ENCODE results near the gene TEDC1.
A peak's percentile ranks its signal among the peaks of the same experiment; 100 is the strongest.

TEDC1 gene, protein sequence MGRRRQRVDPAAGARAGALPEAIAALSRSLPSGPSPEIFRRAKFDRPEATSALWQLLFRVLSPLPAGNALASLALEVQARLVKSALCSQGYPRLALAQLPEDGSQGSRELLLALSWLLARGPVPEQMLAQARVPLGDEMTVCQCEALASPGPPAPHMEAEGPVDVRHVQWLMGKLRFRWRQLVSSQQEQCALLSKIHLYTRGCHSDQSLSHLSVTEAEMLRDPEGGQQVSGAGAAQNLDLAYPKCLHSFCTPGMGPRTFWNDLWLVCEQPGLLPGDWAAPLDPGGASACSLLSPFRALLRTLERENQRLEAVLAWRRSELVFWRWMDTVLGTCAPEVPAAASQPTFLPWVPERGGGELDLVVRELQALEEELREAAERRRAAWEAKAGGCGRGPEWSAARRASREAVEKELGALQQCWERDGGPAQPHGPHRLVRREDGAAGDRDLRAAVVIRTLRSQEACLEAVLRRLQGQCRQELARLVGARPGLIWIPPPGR

DNA sequence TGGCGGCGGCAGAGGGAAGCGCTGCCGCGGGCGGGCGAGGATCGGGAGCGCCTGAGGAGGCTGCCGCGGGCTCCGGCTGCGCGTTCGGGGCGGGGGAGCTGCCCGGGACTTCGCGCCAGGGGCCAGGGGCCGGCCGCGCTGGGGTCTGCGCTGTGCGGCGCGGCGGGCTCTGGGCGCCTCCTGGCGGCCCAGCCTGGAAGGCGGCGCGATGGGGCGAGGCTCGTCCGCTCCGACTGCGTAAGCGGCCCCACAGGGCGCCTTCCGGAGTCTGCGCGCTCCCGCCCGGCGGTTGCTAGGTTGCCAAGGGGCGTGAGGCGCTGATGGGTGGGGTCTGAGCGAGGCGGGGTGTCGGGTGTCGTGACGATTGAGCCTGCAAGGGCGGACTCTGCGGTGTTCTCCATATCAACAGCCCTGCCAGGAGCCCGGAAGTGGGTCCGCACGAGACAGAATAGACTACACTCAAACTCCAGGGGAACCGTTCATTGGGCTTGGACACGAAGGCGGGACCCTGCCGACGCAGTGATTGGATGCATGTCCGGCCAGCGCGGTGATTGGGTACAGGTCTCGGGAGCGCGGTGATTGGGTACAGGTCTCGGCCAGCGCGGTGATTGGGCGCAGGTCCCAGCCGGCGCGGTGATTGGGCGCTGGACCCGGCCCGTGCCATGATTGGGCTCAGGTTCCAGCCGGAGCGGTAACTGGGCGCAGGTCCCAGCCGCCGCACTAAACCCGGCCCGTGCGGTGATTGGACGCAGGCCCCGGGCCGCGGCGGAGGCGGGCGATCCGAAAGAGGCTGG is at the start of gene TEDC1:
Gene TEDC1 (plus strand): TSS at position 675 of the 794 bp plus-strand sequence. CDS start 130 bp downstream, outside the sequence.
- peak; percentile 100 for DNase-seq

DNA sequence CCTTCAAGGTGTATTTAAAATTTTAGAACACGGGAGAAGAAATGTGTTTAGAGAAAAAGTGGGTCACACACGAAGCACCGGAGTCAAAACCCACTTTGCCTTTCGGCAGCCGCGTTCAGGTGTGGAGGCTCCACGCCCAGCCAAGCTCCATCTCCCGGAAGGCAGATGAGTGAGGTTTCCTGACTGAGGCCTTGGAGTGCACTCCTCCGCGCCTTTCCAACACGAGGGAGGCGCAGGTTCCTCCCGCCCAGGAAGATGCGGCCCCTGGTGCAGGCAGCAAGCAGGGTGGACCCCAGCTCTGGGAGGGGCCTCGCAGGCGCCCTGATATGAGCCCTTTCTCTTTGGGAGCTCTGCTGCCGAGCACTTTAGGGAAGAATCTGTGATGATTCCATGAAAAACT is 48.9 kb upstream of the TEDC1 start:
- no peak for DNase-seq

DNA sequence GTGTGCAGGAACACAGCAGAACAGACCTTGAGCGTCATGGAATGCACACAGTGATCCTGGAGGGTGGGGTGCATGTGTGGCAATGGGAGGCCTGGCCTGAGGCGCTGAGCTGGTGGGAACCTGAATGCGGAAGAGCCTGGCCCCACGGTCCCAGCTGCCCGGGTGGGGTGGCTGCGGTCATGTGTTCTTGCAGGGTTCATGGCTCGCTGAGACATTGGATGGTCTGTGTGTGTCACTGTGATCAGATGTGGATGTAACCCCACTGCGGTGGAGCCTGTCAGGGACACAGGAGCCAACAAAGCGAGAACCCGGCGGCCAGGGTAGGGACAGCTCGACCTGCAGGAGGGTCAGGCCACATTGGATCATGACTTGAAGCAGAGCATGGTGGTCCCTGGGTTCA is 48.2 kb upstream of the TEDC1 start:
- no peak for DNase-seq

DNA sequence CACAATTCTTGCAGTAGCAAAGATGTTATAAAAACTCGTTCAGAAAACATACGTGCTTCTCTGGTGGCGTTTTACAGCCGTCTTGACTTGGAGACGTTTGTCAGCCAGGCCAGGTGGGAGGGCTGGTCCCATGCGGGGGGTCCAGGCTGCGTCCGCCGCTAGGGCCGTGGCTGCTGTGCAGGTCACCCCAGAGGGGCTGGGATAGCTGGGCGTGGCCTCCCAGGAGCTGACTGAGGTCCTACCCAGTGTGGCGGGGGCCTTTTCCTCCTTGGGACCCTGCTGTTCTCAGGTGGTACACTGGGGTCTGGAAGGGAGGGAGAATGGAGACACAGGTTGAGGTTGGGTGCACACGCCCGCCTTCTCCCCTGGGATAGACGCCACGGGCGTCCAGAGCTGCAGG is 46.2 kb upstream of the TEDC1 start:
- DNase-seq = no peak

DNA sequence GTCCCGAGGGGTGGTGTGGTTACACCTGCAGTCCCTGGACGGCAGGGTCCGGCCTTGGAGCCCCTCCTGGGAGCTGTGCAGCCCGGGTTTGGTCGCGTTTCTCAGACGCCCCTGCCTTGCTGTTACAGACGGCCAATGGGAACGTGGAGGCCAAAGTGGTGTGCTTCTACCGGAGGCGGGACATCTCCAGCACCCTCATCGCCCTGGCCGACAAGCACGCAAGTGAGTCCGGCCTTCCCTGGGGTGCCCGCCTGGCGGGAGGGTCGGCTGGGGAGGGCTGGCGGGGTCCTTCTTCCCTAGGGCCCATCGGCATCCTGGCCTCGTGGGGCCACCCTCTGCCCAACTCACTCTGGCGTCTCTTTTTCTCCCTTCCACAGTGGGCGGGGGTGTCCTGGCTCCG is 45.8 kb upstream of the TEDC1 start:
- no peak for DNase-seq

DNA sequence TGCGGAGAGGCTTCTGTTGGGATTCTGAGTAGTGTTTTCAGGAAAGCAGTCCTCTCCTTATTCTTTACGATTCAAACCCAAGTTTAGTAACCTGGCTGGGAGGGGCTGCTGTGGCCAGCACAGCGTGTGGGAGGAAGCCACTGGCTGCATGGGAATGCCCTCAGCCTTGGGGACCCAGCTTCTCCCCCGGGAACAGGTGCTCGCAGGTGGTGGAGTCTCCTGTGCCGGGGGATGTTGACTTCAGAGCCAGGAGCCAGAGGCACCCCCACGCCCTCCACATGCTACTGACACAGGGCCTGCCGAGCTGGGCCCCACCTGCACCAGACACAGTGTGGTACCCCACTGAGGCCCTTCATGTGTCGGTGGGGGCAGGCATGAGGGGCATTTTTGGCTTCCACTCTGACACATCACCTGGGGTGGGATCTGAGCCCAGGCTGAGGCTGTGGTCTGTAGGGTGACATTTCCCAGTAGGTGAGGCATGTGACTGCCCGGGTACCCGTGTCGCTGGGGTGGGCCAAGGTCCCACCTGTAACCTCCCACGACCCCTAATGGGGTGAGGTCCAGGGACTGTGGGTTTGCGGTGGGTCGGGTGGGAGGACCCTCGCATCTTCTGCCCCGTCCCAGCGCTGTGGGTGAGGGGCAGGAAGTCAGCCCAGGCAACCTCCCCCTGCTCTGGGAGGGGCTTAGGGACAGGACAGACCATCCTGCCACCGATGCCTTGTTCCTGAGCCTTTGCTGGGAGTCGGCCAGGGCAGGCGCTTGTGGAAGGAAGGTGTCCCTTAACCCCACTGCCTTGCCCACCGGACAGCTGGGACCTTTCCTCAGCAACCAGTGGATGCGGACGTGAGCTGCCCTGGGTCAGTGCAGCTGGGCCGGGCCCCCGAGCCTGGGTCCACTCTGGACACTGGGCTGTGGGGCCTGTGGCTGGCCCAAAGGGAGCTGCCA is 44.9 kb upstream of the TEDC1 start:
- DNase-seq = no peak

DNA sequence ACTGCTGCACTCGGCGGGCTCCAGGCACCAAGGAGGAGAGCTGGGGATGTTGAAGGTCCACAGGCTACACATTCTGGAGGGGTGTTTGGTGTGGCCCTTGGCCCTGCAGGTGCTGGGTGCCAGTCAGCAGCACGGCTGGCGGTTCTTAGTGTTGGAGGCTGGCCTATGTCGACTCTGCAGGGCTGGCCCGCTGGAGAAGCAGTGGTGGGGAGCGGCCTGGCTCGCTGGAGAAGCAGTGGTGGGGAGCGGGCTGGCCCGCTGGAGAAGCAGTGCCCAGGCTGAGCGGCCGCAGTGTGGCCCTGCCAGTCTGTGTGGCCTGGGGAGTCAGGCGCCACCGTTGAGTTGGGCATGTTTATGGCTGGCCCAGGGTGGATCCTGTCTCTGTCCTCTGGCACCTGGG is 44.1 kb upstream of the TEDC1 start:
- DNase-seq = no peak

DNA sequence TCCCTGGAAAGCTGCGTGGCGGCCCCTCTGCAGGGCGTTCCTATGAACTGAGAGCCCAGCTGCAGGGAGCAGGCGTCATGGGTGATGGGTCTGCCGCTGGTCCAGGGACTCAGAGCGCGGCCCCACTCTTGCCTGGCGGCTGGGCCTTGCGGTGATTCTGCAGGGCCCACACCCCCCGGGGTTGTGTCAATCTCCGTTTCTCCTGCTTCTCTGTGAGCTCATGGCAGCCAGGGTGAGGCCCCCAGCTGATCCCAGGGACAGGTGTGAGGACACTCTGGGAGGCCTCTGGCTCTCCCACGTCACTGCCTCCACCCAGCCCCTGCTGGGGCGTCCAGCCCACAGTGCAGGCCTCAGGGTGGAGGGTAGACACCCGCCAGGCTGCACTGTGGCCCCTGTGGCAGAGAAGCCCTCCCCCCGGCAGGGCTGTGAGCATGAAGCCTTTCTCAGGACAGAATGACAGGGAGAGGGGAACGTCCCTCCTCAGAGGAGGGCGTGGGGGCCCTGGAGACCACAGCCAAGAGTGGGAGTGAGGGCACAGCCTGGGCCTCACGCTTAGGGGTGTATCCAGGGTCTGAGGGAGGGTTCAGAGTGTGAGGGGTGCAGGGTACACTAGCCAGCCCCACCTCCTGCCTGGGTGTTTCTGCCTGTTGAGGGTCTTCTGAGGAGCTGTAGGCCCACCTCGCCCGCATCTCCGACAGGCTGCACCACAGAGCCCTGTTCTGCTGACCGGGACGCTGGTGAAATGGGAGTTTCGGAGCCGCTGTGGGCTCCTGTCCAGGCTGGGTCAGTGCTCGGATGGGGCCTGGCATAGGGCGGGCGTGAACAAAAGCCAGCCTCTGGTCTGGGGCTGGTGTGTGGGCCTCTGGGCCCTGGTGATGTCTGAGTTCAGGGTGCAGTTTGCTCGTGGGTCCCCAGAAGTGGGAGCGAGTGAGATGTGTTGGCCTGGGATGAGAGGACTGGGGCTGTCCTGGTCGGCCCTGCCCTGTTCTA is 43.1 kb upstream of the TEDC1 start:
- DNase-seq = no peak

DNA sequence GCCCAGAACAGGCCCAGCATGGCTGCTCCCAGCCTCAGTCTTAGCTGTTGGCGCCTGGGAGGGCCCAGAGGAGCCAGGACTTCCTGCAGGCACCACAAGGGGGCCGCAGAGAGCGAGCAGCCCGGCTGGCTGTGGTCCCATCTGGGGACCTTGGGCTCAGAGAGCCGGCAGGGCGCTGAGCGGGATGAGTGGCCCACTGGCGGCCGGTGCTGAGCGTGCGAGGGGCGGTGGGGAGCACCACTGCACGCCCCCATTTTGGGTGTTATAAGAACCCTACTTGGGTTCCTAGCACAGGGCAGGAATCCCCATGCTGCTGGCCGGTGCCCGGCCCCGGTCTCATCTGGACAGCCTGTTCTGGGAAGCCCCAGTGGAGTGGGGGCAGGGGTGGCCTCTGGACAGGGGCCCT is 42.3 kb upstream of the TEDC1 start:
- peak; percentile 51 for DNase-seq

DNA sequence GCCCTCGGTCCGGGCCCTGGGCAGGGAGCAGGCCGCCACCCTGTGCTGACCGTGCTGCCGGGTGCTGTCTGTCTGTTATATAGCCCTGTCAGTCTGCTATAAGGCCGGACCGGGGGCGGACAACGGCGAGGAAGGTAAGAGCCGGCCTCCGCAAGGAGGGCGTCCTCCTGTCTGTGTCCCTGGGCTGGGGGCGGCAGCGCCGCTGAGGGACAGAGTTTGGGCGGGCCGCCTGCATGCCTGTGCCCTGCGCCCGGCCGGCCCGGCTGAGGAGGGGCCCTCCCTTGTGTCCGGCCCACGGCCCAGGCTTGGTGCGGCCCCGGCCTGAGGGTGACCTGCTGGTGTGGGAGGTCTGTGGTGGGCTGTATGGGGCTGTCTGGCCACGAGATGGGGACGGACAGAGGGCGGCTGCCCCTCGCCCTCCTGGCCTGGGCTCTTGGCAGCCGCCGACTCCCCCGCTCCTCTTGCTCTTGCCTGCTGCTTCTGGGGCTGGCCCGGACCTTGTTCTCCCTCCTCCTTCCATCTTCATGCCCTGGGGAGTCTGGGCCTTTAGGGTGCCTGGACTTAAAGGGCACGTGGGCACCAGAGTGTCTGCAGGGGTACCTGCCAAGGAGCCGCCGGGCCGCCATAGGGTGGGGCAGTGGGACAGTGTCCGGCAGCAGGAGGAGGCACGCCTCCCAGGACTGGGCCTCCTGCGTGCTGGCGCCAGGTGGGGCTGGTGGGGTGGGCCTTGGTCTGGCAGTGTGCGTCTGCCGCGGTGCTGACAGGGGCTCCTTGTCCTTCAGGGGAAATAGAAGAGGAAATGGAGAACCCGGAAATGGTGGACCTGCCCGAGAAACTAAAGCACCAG is 41.5 kb upstream of the TEDC1 start:
- no peak for DNase-seq

DNA sequence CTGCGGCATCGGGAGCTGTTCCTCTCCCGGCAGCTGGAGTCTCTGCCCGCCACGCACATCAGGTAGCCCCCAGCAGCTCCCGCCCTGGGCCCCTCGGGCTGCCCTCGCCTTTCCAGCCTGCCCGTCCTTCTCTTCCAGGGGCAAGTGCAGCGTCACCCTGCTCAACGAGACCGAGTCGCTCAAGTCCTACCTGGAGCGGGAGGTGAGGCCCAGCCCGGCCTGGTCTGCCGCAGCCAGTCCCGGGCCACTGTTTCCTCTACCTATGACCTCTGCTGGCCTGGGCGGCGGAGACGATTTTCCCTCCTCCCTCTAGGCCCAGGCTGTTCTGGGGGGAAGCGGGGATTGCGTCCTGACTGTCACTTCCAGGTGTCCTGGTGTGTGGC is 40.9 kb upstream of the TEDC1 start:
- no peak for DNase-seq

DNA sequence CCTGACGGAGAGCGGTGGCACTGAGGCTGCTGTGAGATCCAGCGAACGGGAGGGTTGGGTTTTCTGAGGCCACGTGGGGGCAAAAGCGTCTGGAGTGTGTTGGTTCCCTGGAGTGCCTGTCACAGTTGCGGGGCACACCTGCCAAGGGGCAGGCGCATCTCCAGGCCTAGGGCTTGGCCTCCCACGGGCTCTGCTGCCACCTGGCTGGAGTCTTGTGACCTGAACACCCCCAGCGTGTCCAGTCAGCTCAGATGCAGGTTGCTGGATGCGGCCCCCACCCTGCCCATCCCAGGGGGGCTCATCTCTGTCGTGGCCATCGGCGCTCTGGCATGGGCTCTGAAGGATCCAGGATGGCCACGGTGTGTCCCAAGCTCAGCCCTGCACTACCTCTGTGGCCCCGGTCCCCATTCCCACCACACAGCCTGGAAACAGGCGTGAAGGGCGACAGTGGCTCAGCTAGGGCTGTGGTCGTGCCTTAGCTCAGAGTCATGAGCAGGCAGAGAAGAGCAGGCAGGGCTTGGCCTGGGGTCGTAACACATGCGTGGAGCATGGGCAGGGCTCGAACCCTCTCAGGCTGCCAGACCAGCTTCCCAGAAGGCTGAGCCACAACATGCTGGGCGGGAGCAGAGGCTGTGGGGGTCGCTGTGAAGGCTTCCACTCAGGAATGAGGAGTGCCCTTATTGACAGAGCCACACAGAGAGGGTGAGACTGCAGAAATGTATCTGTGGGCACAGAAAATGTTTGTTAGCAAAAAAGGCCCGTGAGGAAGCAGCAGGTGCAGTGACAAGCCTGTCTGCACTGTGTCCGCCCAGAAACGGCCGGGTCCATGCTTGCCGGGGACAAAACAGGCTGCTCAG is 40.0 kb upstream of the TEDC1 start:
- no peak for DNase-seq

DNA sequence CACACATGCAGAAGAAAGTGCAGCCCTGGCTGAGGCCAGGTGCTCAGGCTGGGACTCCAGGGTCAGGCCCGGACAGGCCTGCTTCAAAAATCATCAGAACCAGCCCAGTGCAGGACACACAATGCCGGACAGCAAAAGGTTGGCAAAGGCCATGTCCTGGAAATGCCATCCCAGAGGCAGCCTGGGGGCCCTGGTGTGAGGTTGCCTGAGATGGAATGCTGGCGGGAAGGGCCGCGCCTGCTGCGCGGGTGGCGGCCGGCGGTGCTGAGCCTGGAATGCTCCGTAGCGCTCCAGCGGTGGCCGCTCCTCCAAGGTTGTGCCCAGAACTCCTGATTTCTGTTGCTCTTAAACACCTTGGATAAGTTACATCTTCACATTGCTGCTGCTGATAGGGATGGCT is 38.1 kb upstream of the TEDC1 start:
- DNase-seq = no peak

DNA sequence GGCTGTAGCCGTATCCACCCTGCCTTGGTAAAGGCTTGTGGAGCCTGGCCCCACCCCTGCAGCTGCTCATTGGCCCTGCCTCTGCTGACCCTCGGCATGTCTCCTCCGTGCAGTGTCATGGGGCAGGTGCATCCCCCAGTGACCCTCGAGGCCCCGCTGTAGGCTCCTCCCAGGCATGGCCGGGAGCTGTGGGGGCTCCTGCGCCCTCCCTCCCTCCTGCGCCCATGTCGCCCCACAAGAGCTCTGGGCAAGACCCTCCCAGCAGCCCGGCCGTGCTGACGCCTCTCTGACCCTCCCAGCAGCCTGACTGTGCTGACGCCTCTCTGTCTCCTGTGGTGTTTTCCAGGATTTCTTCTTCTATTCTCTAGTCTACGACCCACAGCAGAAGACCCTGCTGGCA is 37.2 kb upstream of the TEDC1 start:
- DNase-seq = no peak

DNA sequence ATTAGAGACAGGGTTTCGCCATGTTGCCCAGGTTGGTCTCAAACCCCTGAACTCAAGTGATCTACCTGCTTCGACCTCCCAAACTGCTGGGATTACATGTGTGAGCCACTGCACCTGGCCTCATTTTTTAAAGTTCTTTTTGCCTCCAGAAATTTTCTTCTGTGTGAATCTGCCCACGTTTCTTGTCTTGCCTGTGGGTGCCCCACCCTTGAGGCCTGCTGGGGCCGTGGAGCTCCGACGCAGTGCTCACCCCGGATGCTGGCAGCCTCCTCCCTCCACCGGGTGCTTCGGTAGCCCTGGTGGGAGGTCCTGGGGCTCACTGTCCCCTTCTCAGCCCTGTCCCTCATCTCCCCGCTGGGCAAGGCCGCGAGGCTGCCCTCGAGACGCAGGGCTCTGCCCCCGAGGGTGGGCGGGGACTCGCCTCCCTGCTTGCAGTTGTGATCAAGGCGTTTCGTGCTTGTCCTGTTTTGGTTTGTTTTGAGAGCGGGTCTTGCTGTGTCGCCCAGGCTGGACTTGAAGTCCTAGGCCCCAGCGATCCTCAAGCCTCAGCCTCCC is 35.9 kb upstream of the TEDC1 start:
- DNase-seq = no peak

DNA sequence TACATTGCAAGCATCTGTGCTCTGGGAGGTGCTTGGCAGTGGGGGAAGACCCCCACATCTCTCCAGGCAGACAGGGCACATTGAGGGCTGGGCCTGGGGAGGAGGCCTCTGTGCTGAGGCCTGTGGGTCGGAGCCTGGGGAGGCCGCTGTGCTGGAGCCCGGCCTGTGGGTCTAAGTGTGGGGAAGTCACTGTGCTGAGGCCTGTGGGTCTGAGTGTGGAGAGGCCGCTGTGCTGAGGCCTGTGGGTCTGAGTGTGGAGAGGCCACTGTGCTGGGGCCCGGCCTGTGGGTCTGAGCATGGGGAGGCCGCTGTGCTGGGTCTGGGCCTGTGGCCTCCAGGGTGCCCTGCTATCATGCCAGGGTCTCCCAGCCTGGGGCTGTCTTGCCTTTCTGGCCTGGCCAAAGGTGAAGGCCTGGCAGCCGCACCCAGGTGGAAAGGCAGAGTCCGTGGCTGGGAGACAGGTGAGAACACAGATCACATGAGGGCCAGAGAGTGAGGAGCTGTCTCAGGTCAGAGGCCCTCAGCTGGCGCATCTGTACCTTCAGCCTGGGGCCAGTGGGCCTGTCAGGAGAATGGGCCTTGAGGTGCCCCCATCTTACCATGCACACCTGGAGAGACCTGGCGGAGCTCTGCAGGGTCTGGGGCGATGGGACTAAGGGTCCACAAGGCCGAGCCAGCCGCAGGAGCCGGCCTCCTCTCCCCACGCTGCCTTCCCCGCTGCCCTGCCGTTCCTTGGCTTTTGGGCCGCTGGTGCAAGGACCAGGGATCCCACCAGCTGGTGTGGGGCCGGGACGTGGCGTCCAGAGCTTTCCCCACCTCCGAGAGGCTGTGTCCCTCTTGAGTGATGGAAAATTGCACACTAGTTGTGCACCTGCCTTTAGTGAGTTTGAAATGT is 35.0 kb upstream of the TEDC1 start:
- DNase-seq = no peak

DNA sequence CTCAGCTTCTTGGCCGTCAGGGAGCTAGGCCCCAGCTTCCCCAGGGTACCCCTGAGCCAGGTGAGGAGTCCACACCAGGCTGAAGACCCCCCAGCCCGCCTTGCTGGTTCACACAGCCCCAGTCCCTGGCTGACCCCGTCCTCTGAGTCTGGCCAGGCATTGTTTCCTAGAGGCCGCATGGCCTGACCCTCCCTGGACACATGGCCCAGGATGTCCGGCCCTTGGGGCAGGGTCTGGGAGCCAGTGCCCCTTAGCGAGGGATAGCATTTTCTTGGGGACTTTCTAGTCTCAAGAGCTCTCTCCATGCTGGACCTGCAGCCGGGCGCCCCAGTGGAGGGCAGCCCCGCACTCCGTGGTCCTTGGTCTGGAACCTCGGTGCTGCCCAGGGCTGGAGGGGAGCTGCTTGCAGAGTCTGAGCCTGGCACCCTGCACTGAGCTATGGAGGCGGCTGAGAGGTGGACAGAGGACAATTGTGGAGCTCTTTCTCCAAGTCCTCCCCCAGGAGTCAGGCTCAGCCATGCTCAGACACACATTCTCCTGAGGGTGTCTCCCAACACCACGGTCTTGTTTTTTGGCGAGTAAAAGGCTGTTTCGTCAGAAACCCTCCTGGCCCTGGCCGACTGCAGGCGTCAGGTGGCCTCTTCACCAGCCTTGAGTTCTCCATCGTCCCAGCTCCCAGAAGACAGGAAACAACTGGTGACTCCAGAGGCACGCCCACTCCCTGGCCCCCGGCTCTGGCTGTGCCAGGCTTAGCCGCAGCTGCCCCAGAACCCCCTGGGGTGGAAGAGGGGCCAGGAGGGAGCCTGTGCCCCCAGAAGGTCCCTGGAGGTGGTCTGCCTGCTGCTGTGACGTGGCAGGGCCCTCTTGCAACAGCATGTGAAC is 34.1 kb upstream of the TEDC1 start:
- no peak for DNase-seq
